Activated CD4-positive, alpha-beta T cell treated with anti-CD3 and anti-CD28 coated beads for 36 hours (primary cell): ENCODE measurements around the gene GRAP2. TPM values are rescaled to one million over a fixed set of nuclear protein-coding genes. Genes with fewer than 3 reads are reported as not detected.

Experiments used
- ATAC-seq: fragments of 200-7000 bp; cut with Tn5 transposase; one replicate; pipeline ENCODE4 v1.10.0; 2021; ENCODE audit warnings: mild to moderate bottlenecking, moderate library complexity
- CTCF ChIA-PET: fragments of 350-600 bp; sonication (Branson Sonifier 250); formaldehyde crosslinking; loops from one replicate; lab custom pipeline; 2021; ENCODE audit warnings: antibody characterized with exemption; lab: Charles Lee
- POLR2A ChIA-PET: fragments of 350-600 bp; sonication (Branson Sonifier 250); formaldehyde crosslinking; loops from one replicate; lab custom pipeline; 2021; ENCODE audit warnings: antibody characterized with exemption, inconsistent platforms; lab: Charles Lee
- DNase-seq: peaks from one replicate; pipeline ENCODE4 v3.0.0-alpha.2; 2020
- H3K27ac Mint-ChIP-seq: one replicate; pipeline ENCODE4 v1.8.0; 2021; ENCODE audit warnings: mixed read lengths
- H3K27me3 Mint-ChIP-seq: one replicate; pipeline ENCODE4 v1.8.0; 2021; ENCODE audit warnings: mixed read lengths
- H3K36me3 Mint-ChIP-seq: one replicate; pipeline ENCODE4 v1.8.0; 2021; ENCODE audit warnings: low read depth, mixed read lengths
- H3K4me1 Mint-ChIP-seq: one replicate; pipeline ENCODE4 v1.8.0; 2021; ENCODE audit warnings: mixed read lengths
- H3K4me3 Mint-ChIP-seq: one replicate; pipeline ENCODE4 v1.8.0; 2021; ENCODE audit warnings: mild to moderate bottlenecking, moderate library complexity, mixed read lengths
- H3K9me3 Mint-ChIP-seq: one replicate; pipeline ENCODE4 v1.8.0; 2021; ENCODE audit warnings: low read depth, mixed read lengths
- intact Hi-C, 2 experiments: fragments of 100-400 bp; cut with DNase I in 1 of 2; cut with micrococcal nuclease in 1 of 2; formaldehyde crosslinking; loops; one replicate each; pipeline versions ENCODE4 v1.14.2 to v1.15.1; 2022 to 2024; cut with DNase I, micrococcal nuclease
- total RNA-seq, 2 experiments: library from RNA; stranded (reverse); gene quantifications; one replicate each; pipeline ENCODE4 v1.2.3, GENCODE V29; 2021

The GRAP2 gene
- total RNA-seq, 2 experiments from 2014 or later, result 40.6 to 45.5 TPM

GRCh38 chr22:39910876-39911613 is 10.2 kb downstream of the GRAP2 start:
- Mint-ChIP-seq H3K36me3 (peaks cover 3% of the 10 kb centered on the region), H3K27me3 (no peaks in the 10 kb centered on the region), H3K4me1 (peaks cover 84% of the 10 kb centered on the region), H3K4me3 (peak overlapping the region; percentile 62), H3K9me3 (peaks cover 3% of the 10 kb centered on the region), H3K27ac (peak overlapping the region; percentile 100)
- intact Hi-C loops, result loop anchor here (1.0 to 2.0 kb wide), 2 partner anchors 9 to 16 kb away; no protein-coding TSS in a partner anchor
- DNase-seq (peak; percentile 66), ATAC-seq (no peak)
- ChIA-PET CTCF (interaction anchor here (0.6 to 3.5 kb wide), 9 partner anchors 10 to 88 kb away, joined by 3 to 12 read pairs (median 3); no protein-coding TSS in a partner anchor), POLR2A (interaction anchor here (0.6 to 0.7 kb wide), 4 partner anchors 10 to 654 kb away, joined by 3 to 7 read pairs (median 3); no protein-coding TSS in a partner anchor)

GRCh38 chr22:39913321-39913720 is 12.4 kb downstream of the GRAP2 start:
- DNase-seq (no peak), ATAC-seq (no peak)
- H3K9me3 Mint-ChIP-seq, result peaks cover 3% of the 10 kb centered on the region
- CTCF ChIA-PET, result interaction anchor here (2.1 to 3.5 kb wide), 3 partner anchors 8 to 14 kb away, joined by 6 to 12 read pairs (median 9); no protein-coding TSS in a partner anchor
- H3K4me1 Mint-ChIP-seq, result peaks cover 91% of the 10 kb centered on the region
- no peaks in the 10 kb centered on the region for H3K27me3 Mint-ChIP-seq
- peak overlapping the region; percentile 100 for H3K27ac Mint-ChIP-seq
- intact Hi-C loops, result no loop called here
- peaks cover 3% of the 10 kb centered on the region for H3K36me3 Mint-ChIP-seq
- POLR2A ChIA-PET, result no interaction called here
- peak overlapping the region; percentile 62 for H3K4me3 Mint-ChIP-seq

GRCh38 chr22:39913886-39914285 is 13.0 kb downstream of the GRAP2 start:
- ChIA-PET POLR2A (no interaction called here), CTCF (interaction anchor here (1.1 to 5.7 kb wide), 3 partner anchors 10 to 22 kb away, joined by 3 to 38 read pairs (median 6); no protein-coding TSS in a partner anchor)
- no peak for DNase-seq
- intact Hi-C loops, result no loop called here
- peaks cover 3% of the 10 kb centered on the region for H3K9me3 Mint-ChIP-seq
- no peaks in the 10 kb centered on the region for H3K27me3 Mint-ChIP-seq
- H3K4me1 Mint-ChIP-seq, result peaks cover 90% of the 10 kb centered on the region
- H3K36me3 Mint-ChIP-seq, result peaks cover 3% of the 10 kb centered on the region
- H3K4me3 Mint-ChIP-seq, result peak overlapping the region; percentile 62
- H3K27ac Mint-ChIP-seq, result peak overlapping the region; percentile 100
- ATAC-seq, result no peak

- ATAC-seq (no peak), DNase-seq (no peak)
- Mint-ChIP-seq H3K27ac (peak overlapping the region; percentile 100), H3K4me1 (peaks cover 88% of the 10 kb centered on the region), H3K27me3 (no peaks in the 10 kb centered on the region), H3K4me3 (peak overlapping the region; percentile 62), H3K36me3 (peaks cover 3% of the 10 kb centered on the region), H3K9me3 (peaks cover 3% of the 10 kb centered on the region)
- intact Hi-C loops, result no loop called here
- POLR2A ChIA-PET, result no interaction called here
- CTCF ChIA-PET, result interaction anchor here (1.1 to 5.7 kb wide), 4 partner anchors 9 to 43 kb away, joined by 3 to 38 read pairs (median 5); no protein-coding TSS in a partner anchor
Observed at GRCh38 chr22:39914584-39914983, 13.7 kb downstream of the GRAP2 start.

- intact Hi-C loops, result no loop called here
- peaks cover 3% of the 10 kb centered on the region for H3K36me3 Mint-ChIP-seq
- peak overlapping the region; percentile 92 for H3K27ac Mint-ChIP-seq
- H3K4me3 Mint-ChIP-seq, result peak overlapping the region; percentile 62
- no peaks in the 10 kb centered on the region for H3K9me3 Mint-ChIP-seq
- CTCF ChIA-PET, result interaction anchor here (1.0 to 5.7 kb wide), 5 partner anchors 11 to 121 kb away, joined by 3 to 38 read pairs (median 4); no protein-coding TSS in a partner anchor
- no peaks in the 10 kb centered on the region for H3K27me3 Mint-ChIP-seq
- H3K4me1 Mint-ChIP-seq, result peaks cover 88% of the 10 kb centered on the region
- DNase-seq (no peak), ATAC-seq (no peak)
- POLR2A ChIA-PET, result no interaction called here
Observed at GRCh38 chr22:39915295-39915726, 14.4 kb downstream of the GRAP2 start.

GRCh38 chr22:39916496-39916895 is 15.6 kb downstream of the GRAP2 start:
- no peak for ATAC-seq
- peaks cover 88% of the 10 kb centered on the region for H3K4me1 Mint-ChIP-seq
- H3K9me3 Mint-ChIP-seq, result no peaks in the 10 kb centered on the region
- CTCF ChIA-PET, result interaction anchor here (0.6 to 5.7 kb wide), 10 partner anchors 8 to 408 kb away, joined by 3 to 38 read pairs (median 5); no protein-coding TSS in a partner anchor
- H3K36me3 Mint-ChIP-seq, result peaks cover 3% of the 10 kb centered on the region
- POLR2A ChIA-PET, result interaction anchor here (1.4 to 2.6 kb wide), 2 partner anchors 9 to 13 kb away, joined by 5 to 7 read pairs; no protein-coding TSS in a partner anchor
- peak overlapping the region; percentile 65 for H3K4me3 Mint-ChIP-seq
- H3K27me3 Mint-ChIP-seq, result no peaks in the 10 kb centered on the region
- intact Hi-C loops, result no loop called here
- DNase-seq, result no peak
- peak overlapping the region; percentile 92 for H3K27ac Mint-ChIP-seq

GRCh38 chr22:39917197-39917643 is 16.3 kb downstream of the GRAP2 start:
- intact Hi-C loops, result loop anchor here in 1 of 2 experiments (1.0 kb wide), 1 partner anchor 8 kb away; no protein-coding TSS in a partner anchor
- Mint-ChIP-seq H3K36me3 (peaks cover 3% of the 10 kb centered on the region), H3K9me3 (no peaks in the 10 kb centered on the region), H3K27ac (peak overlapping the region; percentile 89), H3K4me1 (peaks cover 86% of the 10 kb centered on the region), H3K27me3 (no peaks in the 10 kb centered on the region), H3K4me3 (peak overlapping the region; percentile 65)
- ATAC-seq (no peak), DNase-seq (peak; percentile 9)
- POLR2A ChIA-PET, result interaction anchor here (1.3 to 2.6 kb wide), 3 partner anchors 8 to 12 kb away, joined by 5 to 7 read pairs (median 7); no protein-coding TSS in a partner anchor
- CTCF ChIA-PET, result interaction anchor here (0.6 to 5.7 kb wide), 9 partner anchors 9 to 331 kb away, joined by 3 to 38 read pairs (median 5); no protein-coding TSS in a partner anchor

GRCh38 chr22:39917776-39918495 is 17.1 kb downstream of the GRAP2 start:
- CTCF ChIA-PET, result interaction anchor here (0.6 to 5.7 kb wide), 9 partner anchors 10 to 375 kb away, joined by 3 to 38 read pairs (median 4); no protein-coding TSS in a partner anchor
- ATAC-seq (no peak), DNase-seq (no peak)
- H3K4me1 Mint-ChIP-seq, result peaks cover 86% of the 10 kb centered on the region
- peak overlapping the region; percentile 65 for H3K4me3 Mint-ChIP-seq
- intact Hi-C loops, result loop anchor here in 1 of 2 experiments (1.0 kb wide), 1 partner anchor 9 kb away; no protein-coding TSS in a partner anchor
- peak overlapping the region; percentile 89 for H3K27ac Mint-ChIP-seq
- H3K27me3 Mint-ChIP-seq, result no peaks in the 10 kb centered on the region
- H3K36me3 Mint-ChIP-seq, result peaks cover 3% of the 10 kb centered on the region
- POLR2A ChIA-PET, result interaction anchor here (1.3 to 2.6 kb wide), 2 partner anchors 7 to 13 kb away, joined by 7 read pairs; no protein-coding TSS in a partner anchor
- no peaks in the 10 kb centered on the region for H3K9me3 Mint-ChIP-seq

- Mint-ChIP-seq H3K4me3 (peak overlapping the region; percentile 57), H3K4me1 (peaks cover 91% of the 10 kb centered on the region), H3K36me3 (peaks cover under 1% of the 10 kb centered on the region), H3K9me3 (no peaks in the 10 kb centered on the region), H3K27me3 (no peaks in the 10 kb centered on the region), H3K27ac (peak overlapping the region; percentile 93)
- DNase-seq (peak; percentile 80), ATAC-seq (peak; percentile 74)
- ChIA-PET POLR2A (interaction anchor here (0.5 to 1.5 kb wide), 7 partner anchors 11 to 511 kb away, joined by 3 to 8 read pairs (median 4); no protein-coding TSS in a partner anchor), CTCF (interaction anchor here (1.1 to 7.8 kb wide), 10 partner anchors 9 to 397 kb away, joined by 3 to 53 read pairs (median 8); no protein-coding TSS in a partner anchor)
- intact Hi-C loops, result loop anchor here (1.0 kb wide), 2 partner anchors 10 to 14 kb away; no protein-coding TSS in a partner anchor
Observed at GRCh38 chr22:39920134-39920743, 19.4 kb downstream of the GRAP2 start.

- ChIA-PET POLR2A (interaction anchor here (0.7 to 2.4 kb wide), 2 partner anchors 15 to 17 kb away, joined by 3 to 6 read pairs; no protein-coding TSS in a partner anchor), CTCF (interaction anchor here (0.7 to 7.8 kb wide), 10 partner anchors 7 to 131 kb away, joined by 3 to 53 read pairs (median 4); no protein-coding TSS in a partner anchor)
- DNase-seq (no peak), ATAC-seq (no peak)
- no peaks in the 10 kb centered on the region for H3K9me3 Mint-ChIP-seq
- H3K36me3 Mint-ChIP-seq, result peaks cover 3% of the 10 kb centered on the region
- intact Hi-C loops, result no loop called here
- no peak overlapping the region for H3K4me3 Mint-ChIP-seq
- H3K27ac Mint-ChIP-seq, result no peak overlapping the region
- H3K4me1 Mint-ChIP-seq, result peaks cover 72% of the 10 kb centered on the region
- no peaks in the 10 kb centered on the region for H3K27me3 Mint-ChIP-seq
Observed at GRCh38 chr22:39923696-39924095, 22.8 kb downstream of the GRAP2 start.
